GM12874 (cell line): ENCODE measurements around the gene EI24.

Experiments
- CTCF ChIP-seq: IDR thresholded peaks from 2 replicates; pipeline ENCODE4 v1.5.1; 2011; ENCODE audit warnings: low read depth, mild to moderate bottlenecking, control low read depth, low read length, moderate library complexity; ENCODE audit not compliant: insufficient read depth

The EI24 gene

GRCh38 chr11:125551835-125552342, 17.4 kb upstream of the EI24 start:
- no peak for TF ChIP-seq CTCF

GRCh38 chr11:125552927-125553326, 16.4 kb upstream of the EI24 start:
- no peak for TF ChIP-seq CTCF

- no peak for TF ChIP-seq CTCF
These were observed 15.9 kb upstream of the EI24 start for GRCh38 chr11:125553357-125553756.

GRCh38 chr11:125554038-125554437, 15.2 kb upstream of the EI24 start:
- no peak for TF ChIP-seq CTCF

- TF ChIP-seq CTCF = no peak
These were observed 9.4 kb upstream of the EI24 start for GRCh38 chr11:125559888-125560287.

- no peak for TF ChIP-seq CTCF
These were observed 7.4 kb upstream of the EI24 start for GRCh38 chr11:125561924-125562323.

- TF ChIP-seq CTCF = no peak
These were observed 6.8 kb upstream of the EI24 start for GRCh38 chr11:125562430-125562829.

- no peak for TF ChIP-seq CTCF
These were observed 4.9 kb upstream of the EI24 start for GRCh38 chr11:125564357-125564756.
